K562 (cell line): Measurements from ENCODE around the gene CACNA1C. TPM values are rescaled to one million over a fixed set of nuclear protein-coding genes. Genes with fewer than 3 reads are reported as not detected.

Experiments
- ATAC-seq: fragments of 200-7000 bp; cut with Tn5 transposase; 3 replicates; pipeline ENCODE4 v1.9.1; 2020; ENCODE audit warnings: moderate library complexity
- BruUV-seq: library from RNA; stranded (reverse); fragments of 400-500 nt; replicated peaks from 2 replicates; lab custom pipeline; 2021; lab: Mats Ljungman, UMichigan
- CTCF ChIA-PET: fragments of 300-600 bp; formaldehyde crosslinking; extraction: SDS; loops from one replicate; lab custom pipeline; 2021; ENCODE audit warnings: low intra/inter-chr PET ratio; lab: Yijun Ruan, JAX
- POLR2A ChIA-PET: fragments of 300-600, 350-650 bp; sonication (Branson Sonifier 250); formaldehyde crosslinking; extraction: SDS; loops from one replicate; lab custom pipeline; 2021; ENCODE audit warnings: antibody characterized with exemption, inconsistent platforms; lab: Yijun Ruan, JAX
- DNase-seq, 4 experiments: peaks; one replicate each; pipeline versions ENCODE4 v3.0.0 to v3.0.0-alpha.2; 2011 to 2018; ENCODE audit warnings: low spot score in 3 of 4, mixed read lengths in 3 of 4; ENCODE audit errors: extremely low read depth in 1 of 4
- FAIRE-seq: peaks from 2 replicates; lab custom pipeline; 2011; peaks lifted over from hg19 to GRCh38; lab: Jason Lieb, UNC
- H2AFZ ChIP-seq: 2 replicates; pipeline ENCODE4 v1.6.0; 2011; ENCODE audit warnings: low read depth, low read length, control low read depth, inconsistent platforms
- H3K27ac ChIP-seq: fragments of 200-600 bp; 3 replicates; pipeline ENCODE4 v1.8.0; 2011; ENCODE audit warnings: low read depth, mild to moderate bottlenecking, control low read depth, inconsistent platforms, low read length, moderate library complexity, mixed read lengths; ENCODE audit errors: extremely low read depth
- H3K27me3 ChIP-seq, 2 experiments: fragments of 300-600 bp in 1 of 2; 2 replicates in 1 of 2; 3 replicates in 1 of 2; pipeline versions ENCODE4 v1.6.0 to v1.8.0; 2011; ENCODE audit warnings: inconsistent platforms in 2 of 2, low read length in 2 of 2, mild to moderate bottlenecking in 1 of 2, mixed read lengths in 1 of 2, moderate library complexity in 1 of 2; ENCODE audit not compliant: control insufficient read depth in 2 of 2, insufficient read depth in 2 of 2
- H3K36me3 ChIP-seq: fragments of 300-600 bp; 3 replicates; pipeline ENCODE4 v1.8.0; 2011; ENCODE audit warnings: mild to moderate bottlenecking, low read length, inconsistent platforms; ENCODE audit not compliant: control insufficient read depth, insufficient read depth
- H3K4me1 ChIP-seq, 2 experiments: fragments of 200-600 bp in 1 of 2; replicated peaks in 1 of 2; 2 replicates in 1 of 2; 3 replicates in 1 of 2; pipeline versions ENCODE4 v1.5.1 to v1.8.0; 2011; ENCODE audit warnings: inconsistent platforms in 2 of 2, low read length in 2 of 2, mild to moderate bottlenecking in 1 of 2, mixed read lengths in 1 of 2, moderate library complexity in 1 of 2; ENCODE audit not compliant: control insufficient read depth in 2 of 2, insufficient read depth in 2 of 2
- H3K4me2 ChIP-seq: 2 replicates; pipeline ENCODE4 v1.6.1; 2011; ENCODE audit warnings: low read length, control low read depth, inconsistent platforms, mixed read lengths; ENCODE audit not compliant: insufficient read depth
- H3K4me3 ChIP-seq: fragments of 200-600 bp; sonication (generic), shearing (Covaris generic); 2 replicates; pipeline ENCODE4 v1.5.1; 2016; ENCODE audit warnings: control low read depth, inconsistent platforms
- H3K79me2 ChIP-seq: fragments of 200-600 bp; 3 replicates; pipeline ENCODE4 v1.8.0; 2011; ENCODE audit warnings: low read length, inconsistent platforms; ENCODE audit not compliant: control insufficient read depth, insufficient read depth
- H3K9ac ChIP-seq, 2 experiments: 2 replicates each; pipeline versions ENCODE4 v1.6.0 to v1.6.1; 2011; ENCODE audit warnings: low read depth in 2 of 2, low read length in 2 of 2, control low read depth in 1 of 2, inconsistent platforms in 1 of 2, mild to moderate bottlenecking in 1 of 2, mixed read lengths in 1 of 2; ENCODE audit not compliant: insufficient read depth in 1 of 2
- H3K9me1 ChIP-seq: one replicate; pipeline ENCODE4 v1.6.0; 2011; ENCODE audit warnings: inconsistent platforms, mild to moderate bottlenecking, low read length, moderate library complexity; ENCODE audit not compliant: control insufficient read depth, insufficient read depth
- H3K9me3 ChIP-seq: replicated peaks from 2 replicates; pipeline ENCODE4 v1.5.1; 2011; ENCODE audit warnings: low read depth, low read length, inconsistent platforms; ENCODE audit not compliant: control insufficient read depth, insufficient read depth
- H4K20me1 ChIP-seq: replicated peaks from 2 replicates; pipeline ENCODE4 v1.6.1; 2011; ENCODE audit warnings: low read length, inconsistent platforms, mixed read lengths; ENCODE audit not compliant: control insufficient read depth, insufficient read depth
- ATF6 ChIP-seq: sonication (generic); formaldehyde crosslinking; IDR thresholded peaks from 2 replicates; pipeline ENCODE4 v1.4.0; 2020; ENCODE audit warnings: mild to moderate bottlenecking, missing genetic modification reagents
- EP400 ChIP-seq: fragments of 450-650 bp; IDR thresholded peaks from 2 replicates; pipeline ENCODE4 v1.6.1; 2017; ENCODE audit warnings: antibody characterized with exemption, mild to moderate bottlenecking, moderate library complexity
- PHF20 ChIP-seq: fragments of 450-650 bp; IDR thresholded peaks from 2 replicates; pipeline ENCODE4 v1.6.1; 2018; ENCODE audit not compliant: partially characterized antibody
- RERE ChIP-seq: sonication (generic); formaldehyde crosslinking; IDR thresholded peaks from 2 replicates; pipeline ENCODE4 v1.8.0; 2023; ENCODE audit warnings: missing genetic modification reagents, mild to moderate bottlenecking, borderline replicate concordance
- ZNF232 ChIP-seq: sonication (generic); formaldehyde crosslinking; IDR thresholded peaks from 2 replicates; pipeline ENCODE4 v1.8.0; 2022; ENCODE audit warnings: mild to moderate bottlenecking, missing genetic modification reagents
- ZNF263 ChIP-seq: sonication (generic); formaldehyde crosslinking; IDR thresholded peaks from 2 replicates; pipeline ENCODE4 v1.8.0; 2022; ENCODE audit warnings: mild to moderate bottlenecking, missing genetic modification reagents, borderline replicate concordance
- ZNF445 ChIP-seq: fragments of 250-450 bp; sonication (Bioruptor Pico); IDR thresholded peaks from 2 replicates; pipeline ENCODE4 v1.4.0; 2020; ENCODE audit warnings: low read depth, mild to moderate bottlenecking, moderate library complexity
- ZNF830 ChIP-seq: fragments of 250-450 bp; sonication (Bioruptor Pico); IDR thresholded peaks from 2 replicates; pipeline ENCODE4 v1.5.0; 2021; ENCODE audit warnings: mild to moderate bottlenecking
- WGBS: fragments of 100-300 bp; shearing (Covaris generic); methylation state at CpG from one replicate; pipeline ENCODE4 v1.1.6; 2016; ENCODE audit warnings: low coverage, mixed read lengths; ENCODE audit not compliant: insufficient coverage; ENCODE audit errors: missing lambda C conversion rate; 5-methylcytosine and 5-hydroxymethylcytosine counted together
- in situ Hi-C: fragments of 300-500 bp; cut with MboI; formaldehyde crosslinking; loops from 4 replicates; pipeline ENCODE4 v1.15.0; 2018; ENCODE audit warnings: inconsistent platforms, mixed read lengths
- intact Hi-C: fragments of 100-400 bp; cut with micrococcal nuclease; formaldehyde crosslinking; loops from 2 replicates; pipeline ENCODE4 v1.14.2; 2022
- polyA plus RNA-seq, 8 experiments: library from polyadenylated mRNA; depleted of rRNA in 4 of 8; stranded (reverse) in 5 of 8; unstranded in 3 of 8; fragments of >200 nt; fragmentation: Nextera tagmentation in 2 of 8; fragmentation: Illumina TruSeq in 1 of 8; extraction: Ambion mirVana in 2 of 8; extraction: Trizol in 1 of 8; gene quantifications; 2 replicates each; pipeline versions ENCODE4 v1.2.1 to v1.2.3, GENCODE V29; 2011 to 2014; ENCODE audit warnings: inconsistent platforms in 1 of 8, missing spikeins in 1 of 8
- total RNA-seq, 7 experiments: library from RNA; depleted of rRNA in 6 of 7; stranded (reverse); fragments of >200 nt in 6 of 7; fragmentation: Illumina TruSeq in 2 of 7; extraction: Trizol in 2 of 7; gene quantifications; 2 replicates each; pipeline versions ENCODE4 v1.2.1 to v1.2.3, GENCODE V29; 2011 to 2021; ENCODE audit warnings: low replicate concordance in 1 of 7

Gene CACNA1C
- total and polyA plus RNA-seq, 9 of the 15 experiments (the other 6 are each of a cell fraction or from before 2014, with no cell fraction given), result not detected

DNA sequence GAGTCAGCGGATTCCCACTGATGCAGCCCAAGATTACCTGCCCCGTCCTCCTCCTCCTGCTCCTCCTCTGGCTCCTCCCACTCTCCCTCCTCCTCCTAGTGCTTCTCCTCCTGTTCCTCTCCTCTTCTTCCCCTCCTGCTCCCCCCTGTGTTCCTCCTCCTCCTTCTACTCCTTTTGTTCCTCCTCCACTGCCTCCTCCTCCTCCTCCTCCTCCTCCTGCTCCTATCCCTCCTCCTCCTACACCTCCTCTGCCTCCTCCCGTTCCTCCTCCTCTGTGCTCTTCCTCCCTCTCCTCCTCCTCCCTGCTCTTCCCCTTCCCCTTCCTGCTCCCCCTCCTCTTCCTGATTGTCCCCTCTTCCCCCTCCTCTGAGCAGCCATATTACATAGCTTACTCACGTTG, 141.3 kb downstream of the CACNA1C start:
- no peak overlapping the region for H3K4me2 ChIP-seq
- no peaks in the 10 kb centered on the region for H3K9me1 ChIP-seq
- ChIA-PET POLR2A (interaction anchor here (1.0 kb wide), 1 partner anchor 15 kb away, joined by 3 read pairs; no protein-coding TSS in a partner anchor), CTCF (no interaction called here)
- intact Hi-C loops (no loop called here), in situ Hi-C loops (no loop called here)
- no peak for ATAC-seq
- DNase-seq, result no peak
- 0% methylated on average over 3 of the region's 4 CpGs for WGBS
- H2AFZ ChIP-seq, result no peak overlapping the region
- BruUV-seq, result no TSS peak
- H3K79me2 ChIP-seq, result no peaks in the 10 kb centered on the region
- H3K4me3 ChIP-seq, result no peak overlapping the region
- H3K27me3 ChIP-seq, result peaks cover 0 to 21% of the 10 kb centered on the region in 2 experiments; a peak in 2 of 5 replicates
- FAIRE-seq, result no peak
- no peaks in the 10 kb centered on the region; a peak in 1 of 5 replicates for H3K4me1 ChIP-seq
- H3K27ac ChIP-seq, result no peak overlapping the region
- H3K36me3 ChIP-seq, result no peaks in the 10 kb centered on the region
- H4K20me1 ChIP-seq, result no peaks in the 10 kb centered on the region
- TF ChIP-seq ZNF263 (CRISPR knock-in tag), result peak; percentile 92
- TF ChIP-seq ZNF445 (CRISPR knock-in tag), result no peak
- TF ChIP-seq EP400, result no peak
- TF ChIP-seq PHF20, result no peak
- no peak overlapping the region for H3K9ac ChIP-seq
- H3K9me3 ChIP-seq, result no peaks in the 10 kb centered on the region

- ATAC-seq (no peak), FAIRE-seq (no peak), DNase-seq (no peak)
- Histone ChIP-seq H3K4me1 (no peaks in the 10 kb centered on the region; a peak in 1 of 5 replicates), H3K4me2 (no peak overlapping the region), H3K9me3 (no peaks in the 10 kb centered on the region), H3K9ac (no peak overlapping the region), H3K9me1 (no peaks in the 10 kb centered on the region), H3K36me3 (no peaks in the 10 kb centered on the region), H3K79me2 (no peaks in the 10 kb centered on the region), H3K27me3 (peaks cover 0 to 21% of the 10 kb centered on the region in 2 experiments; a peak in 2 of 5 replicates), H3K4me3 (no peak overlapping the region), H3K27ac (no peak overlapping the region), H4K20me1 (no peaks in the 10 kb centered on the region), H2AFZ (no peak overlapping the region)
- ChIA-PET CTCF (no interaction called here), POLR2A (interaction anchor here (1.0 kb wide), 1 partner anchor 14 kb away, joined by 3 read pairs; no protein-coding TSS in a partner anchor)
- WGBS, result 0% methylated on average over 4 of the region's 4 CpGs
- intact Hi-C loops (no loop called here), in situ Hi-C loops (no loop called here)
- BruUV-seq, result no TSS peak
- no peak for TF ChIP-seq RERE (CRISPR knock-in tag)
- no peak for TF ChIP-seq ZNF232 (CRISPR knock-in tag)
- TF ChIP-seq ATF6 (CRISPR knock-in tag), result no peak
- TF ChIP-seq ZNF830, result no peak
These were observed 141.8 kb downstream of the CACNA1C start for GRCh38 chr12:2194571-2194970.
